Measurements from ENCODE around the gene CP.

- TF ChIP-seq POLR2AphosphoS5 (IDR thresholded peaks at IDR 0.05) (no peak), POLR2A (IDR thresholded peaks at IDR 0.05) (no peak)
Measured at GRCh38 chr3:149209431-149209830, 12.2 kb downstream of the CP start.

Measured in upper lobe of left lung (tissue), 4 donors.